Measurements from ENCODE around the gene M6PR.
"Not testable (repeated sequence)": the region's sequence is repeated elsewhere in the genome, so short reads cannot be mapped to it uniquely, and the experiment has no call there.

The M6PR gene

GRCh38 chr12:8913702-8914032 lies 35.8 kb downstream of the M6PR start:
- H3K36me3 Mint-ChIP-seq, result peaks cover 4% of the 10 kb centered on the region
- no peaks in the 10 kb centered on the region for H3K27me3 Mint-ChIP-seq
- H3K27ac Mint-ChIP-seq, result peak overlapping the region; percentile 86
- DNase-seq (ENCODE audit: low spot score in 2 of 2), result no peak
- peaks cover 11% of the 10 kb centered on the region for H3K4me1 Mint-ChIP-seq
- no peaks in the 10 kb centered on the region for H3K9me3 Mint-ChIP-seq
- ATAC-seq (ENCODE audit: low read depth), result no peak
- H3K4me3 Mint-ChIP-seq, result peak overlapping the region; percentile 90

GRCh38 chr12:8912914-8913313 lies 36.5 kb downstream of the M6PR start:
- DNase-seq (ENCODE audit: low spot score in 2 of 2) (peak in 1 of 2 donors; percentile 20), ATAC-seq (ENCODE audit: low read depth) (peak; percentile 33)
- Mint-ChIP-seq H3K36me3 (no peaks in the 10 kb centered on the region), H3K9me3 (no peaks in the 10 kb centered on the region), H3K27ac (peak overlapping the region; percentile 86), H3K27me3 (no peaks in the 10 kb centered on the region), H3K4me1 (peaks cover 11% of the 10 kb centered on the region), H3K4me3 (peak overlapping the region; percentile 10)

GRCh38 chr12:8911606-8912268 lies 37.7 kb downstream of the M6PR start:
- DNase-seq (ENCODE audit: low spot score in 2 of 2) (no peak), ATAC-seq (ENCODE audit: low read depth) (no peak)
- H3K4me1 Mint-ChIP-seq, result peaks cover 11% of the 10 kb centered on the region
- no peaks in the 10 kb centered on the region for H3K27me3 Mint-ChIP-seq
- H3K36me3 Mint-ChIP-seq, result no peaks in the 10 kb centered on the region
- H3K9me3 Mint-ChIP-seq, result no peaks in the 10 kb centered on the region
- no peak overlapping the region for H3K4me3 Mint-ChIP-seq
- H3K27ac Mint-ChIP-seq, result peak overlapping the region; percentile 28

- Mint-ChIP-seq H3K27me3 (no peaks in the 10 kb centered on the region), H3K27ac (no peak overlapping the region), H3K9me3 (no peaks in the 10 kb centered on the region), H3K36me3 (no peaks in the 10 kb centered on the region), H3K4me1 (peaks cover 14% of the 10 kb centered on the region), H3K4me3 (no peak overlapping the region)
- no peak for DNase-seq (ENCODE audit: low spot score in 2 of 2)
- no peak for ATAC-seq (ENCODE audit: low read depth)
Measured at GRCh38 chr12:8909752-8910151, 39.7 kb downstream of the M6PR start.

- DNase-seq (ENCODE audit: low spot score in 2 of 2) (no peak), ATAC-seq (ENCODE audit: low read depth) (no peak)
- Mint-ChIP-seq H3K27ac (no peak overlapping the region), H3K27me3 (no peaks in the 10 kb centered on the region), H3K4me1 (peaks cover 23% of the 10 kb centered on the region), H3K36me3 (peaks cover 5% of the 10 kb centered on the region), H3K9me3 (peaks cover 5% of the 10 kb centered on the region), H3K4me3 (no peak overlapping the region)
Measured at GRCh38 chr12:8907513-8907912, 41.9 kb downstream of the M6PR start.

- Mint-ChIP-seq H3K27ac (no peak overlapping the region), H3K27me3 (no peaks in the 10 kb centered on the region)
Measured at GRCh38 chr12:8906266-8907180, 42.9 kb downstream of the M6PR start.

GRCh38 chr12:8905546-8905945 lies 43.9 kb downstream of the M6PR start:
- no peak for DNase-seq (ENCODE audit: low spot score in 2 of 2)
- Mint-ChIP-seq H3K27me3 (no peaks in the 10 kb centered on the region), H3K27ac (no peak overlapping the region), H3K4me1 (peaks cover 20% of the 10 kb centered on the region), H3K9me3 (peaks cover 6% of the 10 kb centered on the region), H3K4me3 (no peak overlapping the region), H3K36me3 (peaks cover 6% of the 10 kb centered on the region)
- ATAC-seq (ENCODE audit: low read depth), result no peak

More at GRCh38 chr12:8906266-8907180, 42.9 kb downstream of the M6PR start:
- H3K4me3 Mint-ChIP-seq, result no peak overlapping the region
- H3K4me1 Mint-ChIP-seq, result peaks cover 21% of the 10 kb centered on the region
- H3K36me3 Mint-ChIP-seq, result peaks cover 6% of the 10 kb centered on the region
- no peak for ATAC-seq (ENCODE audit: low read depth)
- H3K9me3 Mint-ChIP-seq, result peaks cover 6% of the 10 kb centered on the region
- no peak for DNase-seq (ENCODE audit: low spot score in 2 of 2)

- Mint-ChIP-seq H3K27me3 (no peaks in the 10 kb centered on the region), H3K36me3 (peaks cover 6% of the 10 kb centered on the region), H3K4me1 (peaks cover 25% of the 10 kb centered on the region), H3K27ac (no peak overlapping the region), H3K9me3 (peaks cover 10% of the 10 kb centered on the region), H3K4me3 (peak overlapping the region; percentile 21)
- DNase-seq (ENCODE audit: low spot score in 2 of 2) (no peak), ATAC-seq (ENCODE audit: low read depth) (peak; percentile 25)
Measured at GRCh38 chr12:8904665-8905064, 44.8 kb downstream of the M6PR start.

GRCh38 chr12:8903646-8904045 lies 45.8 kb downstream of the M6PR start:
- no peak for ATAC-seq (ENCODE audit: low read depth)
- no peak for DNase-seq (ENCODE audit: low spot score in 2 of 2)
- Mint-ChIP-seq H3K4me3 (peak overlapping the region; percentile 35), H3K27ac (peak overlapping the region; percentile 84), H3K27me3 (no peaks in the 10 kb centered on the region), H3K4me1 (peaks cover 26% of the 10 kb centered on the region), H3K9me3 (peaks cover 11% of the 10 kb centered on the region), H3K36me3 (peaks cover 6% of the 10 kb centered on the region)

GRCh38 chr12:8902703-8903102 lies 46.7 kb downstream of the M6PR start:
- Mint-ChIP-seq H3K4me1 (peaks cover 26% of the 10 kb centered on the region), H3K27ac (peak overlapping the region; percentile 84), H3K9me3 (peaks cover 11% of the 10 kb centered on the region), H3K4me3 (peak overlapping the region; percentile 51)
- not testable (repeated sequence) for H3K27me3 Mint-ChIP-seq, H3K36me3 Mint-ChIP-seq
- ATAC-seq (ENCODE audit: low read depth) (peak; percentile 90), DNase-seq (ENCODE audit: low spot score in 2 of 2) (peak in 1 of 2 donors; percentile 36)

GRCh38 chr12:8899830-8900229 lies 49.6 kb downstream of the M6PR start:
- Mint-ChIP-seq H3K4me1 (peaks cover 23% of the 10 kb centered on the region), H3K27ac (no peak overlapping the region), H3K4me3 (no peak overlapping the region), H3K27me3 (no peaks in the 10 kb centered on the region), H3K36me3 (peaks cover 6% of the 10 kb centered on the region), H3K9me3 (peaks cover 11% of the 10 kb centered on the region)
- ATAC-seq (ENCODE audit: low read depth), result no peak
- DNase-seq (ENCODE audit: low spot score in 2 of 2), result no peak

GRCh38 chr12:8897081-8897480 lies 52.4 kb downstream of the M6PR start:
- no peaks in the 10 kb centered on the region for H3K36me3 Mint-ChIP-seq
- no peak for DNase-seq (ENCODE audit: low spot score in 2 of 2)
- no peak overlapping the region for H3K27ac Mint-ChIP-seq
- peaks cover 5% of the 10 kb centered on the region for H3K9me3 Mint-ChIP-seq
- no peaks in the 10 kb centered on the region for H3K27me3 Mint-ChIP-seq
- H3K4me1 Mint-ChIP-seq, result peaks cover 6% of the 10 kb centered on the region
- ATAC-seq (ENCODE audit: low read depth), result no peak
- no peak overlapping the region for H3K4me3 Mint-ChIP-seq

- Mint-ChIP-seq H3K9me3 (peaks cover 4% of the 10 kb centered on the region), H3K27me3 (no peaks in the 10 kb centered on the region), H3K36me3 (no peaks in the 10 kb centered on the region), H3K4me3 (no peak overlapping the region), H3K4me1 (peaks cover 9% of the 10 kb centered on the region), H3K27ac (no peak overlapping the region)
- DNase-seq (ENCODE audit: low spot score in 2 of 2) (no peak), ATAC-seq (ENCODE audit: low read depth) (no peak)
Measured at GRCh38 chr12:8894986-8895385, 54.5 kb downstream of the M6PR start.

GRCh38 chr12:8894378-8894777 lies 55.1 kb downstream of the M6PR start:
- peaks cover 5% of the 10 kb centered on the region for H3K4me1 Mint-ChIP-seq
- H3K27me3 Mint-ChIP-seq, result no peaks in the 10 kb centered on the region
- ATAC-seq (ENCODE audit: low read depth) (no peak), DNase-seq (ENCODE audit: low spot score in 2 of 2) (no peak)
- no peak overlapping the region for H3K27ac Mint-ChIP-seq
- H3K9me3 Mint-ChIP-seq, result no peaks in the 10 kb centered on the region
- H3K4me3 Mint-ChIP-seq, result no peak overlapping the region
- H3K36me3 Mint-ChIP-seq, result no peaks in the 10 kb centered on the region
